H1 (cell line): ENCODE results near the gene MCOLN3. TPM values are rescaled to one million over a fixed set of nuclear protein-coding genes. Genes with fewer than 3 reads are reported as not detected.

Source experiments
- CTCF ChIA-PET: fragments of 300-600 bp; sonication (Branson Sonifier 250); formaldehyde crosslinking; loops from one replicate; lab custom pipeline; 2021; ENCODE audit not compliant: partially characterized antibody; lab: Charles Lee
- POLR2A ChIA-PET: fragments of 300-600 bp; sonication (Branson Sonifier 250); formaldehyde crosslinking; loops from one replicate; lab custom pipeline; 2021; ENCODE audit warnings: inconsistent platforms; ENCODE audit not compliant: partially characterized antibody; lab: Charles Lee
- DNase-seq, 2 experiments: peaks; one replicate each; pipeline versions ENCODE4 v3.0.0 to v3.0.0-alpha.2; 2010 to 2022; ENCODE audit warnings: low spot score in 2 of 2, low read depth in 1 of 2, mixed read lengths in 1 of 2
- FAIRE-seq: peaks from 2 replicates; lab custom pipeline; 2011; peaks lifted over from hg19 to GRCh38; lab: Jason Lieb, UNC
- H2AFZ ChIP-seq: 2 replicates; pipeline ENCODE4 v1.8.1; 2012; ENCODE audit warnings: low read length, inconsistent platforms
- H2AK5ac ChIP-seq: 2 replicates; pipeline ENCODE4 v1.6.1; 2013; ENCODE audit warnings: low read depth, low read length
- H2BK120ac ChIP-seq: replicated peaks from 2 replicates; pipeline ENCODE3; 2013; ENCODE audit warnings: low read depth, low read length, inconsistent platforms
- H2BK12ac ChIP-seq: 2 replicates; pipeline ENCODE4 v1.6.1; 2013; ENCODE audit warnings: low read depth, low read length
- H2BK15ac ChIP-seq: 2 replicates; pipeline ENCODE4 v1.6.1; 2013; ENCODE audit warnings: low read length
- H2BK20ac ChIP-seq: 2 replicates; pipeline ENCODE4 v1.6.1; 2013; ENCODE audit warnings: low read length
- H2BK5ac ChIP-seq: 2 replicates; pipeline ENCODE4 v1.6.1; 2013; ENCODE audit warnings: low read depth, low read length
- H3K14ac ChIP-seq: 2 replicates; pipeline ENCODE4 v1.6.1; 2013; ENCODE audit warnings: inconsistent platforms; ENCODE audit not compliant: insufficient read length
- H3K18ac ChIP-seq: 2 replicates; pipeline ENCODE4 v1.6.1; 2013; ENCODE audit warnings: low read length; ENCODE audit errors: extremely low read depth
- H3K23ac ChIP-seq: 2 replicates; pipeline ENCODE4 v1.6.1; 2013; ENCODE audit warnings: inconsistent platforms; ENCODE audit not compliant: insufficient read length
- H3K23me2 ChIP-seq: 2 replicates; pipeline ENCODE4 v1.6.1; 2013; ENCODE audit warnings: low read depth, low read length
- H3K27ac ChIP-seq: 2 replicates; pipeline ENCODE4 v1.6.1; 2011; ENCODE audit warnings: low read depth, low read length, inconsistent platforms
- H3K27me3 ChIP-seq, 4 experiments: replicated peaks in 1 of 4; 1 replicate in 1 of 4; 2 replicates in 3 of 4; pipeline versions ENCODE4 v1.6.1 to v1.8.1; 2011 to 2013; ENCODE audit warnings: low read length in 3 of 4, mild to moderate bottlenecking in 3 of 4, inconsistent platforms in 2 of 4, mixed read lengths in 2 of 4, moderate library complexity in 1 of 4; ENCODE audit not compliant: control insufficient read depth in 3 of 4, insufficient read depth in 3 of 4; ENCODE audit errors: extremely low read depth in 1 of 4
- H3K36me3 ChIP-seq, 4 experiments: 2 replicates each; pipeline versions ENCODE4 v1.6.1 to v1.8.1; 2011 to 2013; ENCODE audit warnings: mild to moderate bottlenecking in 4 of 4, low read length in 3 of 4, moderate library complexity in 2 of 4, control low read depth in 1 of 4, inconsistent platforms in 1 of 4; ENCODE audit not compliant: insufficient read depth in 4 of 4, control insufficient read depth in 2 of 4
- H3K4ac ChIP-seq: replicated peaks from 2 replicates; pipeline ENCODE3; 2013; ENCODE audit warnings: low read length, low read depth, mixed read lengths, inconsistent platforms; ENCODE audit not compliant: insufficient read length
- H3K4me1 ChIP-seq, 4 experiments: replicated peaks in 1 of 4; 1 replicate in 1 of 4; 2 replicates in 3 of 4; pipeline versions ENCODE4 v1.6.1 to v1.8.1; 2011 to 2013; ENCODE audit warnings: low read length in 3 of 4, inconsistent platforms in 2 of 4, mixed read lengths in 1 of 4; ENCODE audit not compliant: insufficient read depth in 4 of 4, control insufficient read depth in 3 of 4
- H3K4me2 ChIP-seq, 2 experiments: 2 replicates each; pipeline versions ENCODE4 v1.6.1 to v1.8.1; 2011 to 2013; ENCODE audit warnings: low read depth in 2 of 2, low read length in 2 of 2, control low read depth in 1 of 2, inconsistent platforms in 1 of 2, mild to moderate bottlenecking in 1 of 2; ENCODE audit not compliant: insufficient read depth in 1 of 2
- H3K4me3 ChIP-seq, 4 experiments: fragments of 200-600, 300-600 bp in 1 of 4; sonication (generic), shearing (Covaris generic), sonication (Bioruptor Twin) in 1 of 4; 2 replicates each; pipeline versions ENCODE4 v1.5.1 to v1.8.1; 2011 to 2016; ENCODE audit warnings: low read length in 4 of 4, low read depth in 3 of 4, control low read depth in 2 of 4, inconsistent platforms in 2 of 4, mild to moderate bottlenecking in 2 of 4, mixed read lengths in 1 of 4, moderate library complexity in 1 of 4; ENCODE audit not compliant: insufficient read depth in 2 of 4; ENCODE audit errors: extremely low read depth in 1 of 4
- H3K56ac ChIP-seq: replicated peaks from 2 replicates; pipeline ENCODE3; 2013; ENCODE audit warnings: low read depth, mild to moderate bottlenecking, mixed read lengths, low read length, inconsistent platforms; ENCODE audit not compliant: insufficient read length
- H3K79me1 ChIP-seq: 2 replicates; pipeline ENCODE4 v1.6.1; 2013; ENCODE audit warnings: low read depth, low read length, control low read depth
- H3K79me2 ChIP-seq, 2 experiments: 2 replicates each; pipeline versions ENCODE4 v1.6.1 to v1.8.1; 2012 to 2013; ENCODE audit warnings: low read length in 2 of 2, mild to moderate bottlenecking in 2 of 2, inconsistent platforms in 1 of 2; ENCODE audit not compliant: insufficient read depth in 2 of 2, control insufficient read depth in 1 of 2
- H3K9ac ChIP-seq, 4 experiments: replicated peaks in 1 of 4; 1 replicate in 1 of 4; 2 replicates in 3 of 4; pipeline versions ENCODE4 v1.6.1 to v1.8.1; 2011 to 2013; ENCODE audit warnings: low read depth in 3 of 4, low read length in 3 of 4, control low read depth in 2 of 4, mild to moderate bottlenecking in 2 of 4, moderate library complexity in 2 of 4, inconsistent platforms in 1 of 4; ENCODE audit errors: extremely low read depth in 1 of 4
- H3K9me3 ChIP-seq, 2 experiments: 2 replicates each; pipeline versions ENCODE4 v1.6.1 to v1.8.1; 2012 to 2013; ENCODE audit warnings: mild to moderate bottlenecking in 2 of 2, moderate library complexity in 2 of 2, control low read depth in 1 of 2, inconsistent platforms in 1 of 2, low read depth in 1 of 2, low read length in 1 of 2, mixed read lengths in 1 of 2; ENCODE audit not compliant: insufficient read depth in 2 of 2
- H4K20me1 ChIP-seq, 2 experiments: replicated peaks in 1 of 2; 2 replicates each; pipeline versions ENCODE3 to v1.8.1; 2011 to 2013; ENCODE audit warnings: inconsistent platforms in 2 of 2, low read length in 2 of 2, mild to moderate bottlenecking in 1 of 2; ENCODE audit not compliant: insufficient read depth in 2 of 2, control insufficient read depth in 1 of 2
- H4K5ac ChIP-seq: 2 replicates; pipeline ENCODE4 v1.6.1; 2013; ENCODE audit warnings: low read length, low read depth, mixed read lengths, inconsistent platforms; ENCODE audit not compliant: insufficient read length
- H4K8ac ChIP-seq: 2 replicates; pipeline ENCODE4 v1.8.0; 2013; ENCODE audit warnings: mild to moderate bottlenecking, moderate library complexity, low read length, inconsistent platforms; ENCODE audit not compliant: insufficient read depth; ENCODE audit errors: extremely low read depth
- H4K91ac ChIP-seq: replicated peaks from 2 replicates; pipeline ENCODE3; 2013; ENCODE audit warnings: low read length, mixed read lengths, inconsistent platforms; ENCODE audit not compliant: insufficient read length
- BACH1 ChIP-seq: IDR thresholded peaks from 2 replicates; pipeline ENCODE4 v1.6.1; 2012; ENCODE audit warnings: low read length, improper control_type of control experiment
- KDM4A ChIP-seq: IDR thresholded peaks from one replicate; pipeline ENCODE4 v1.7.1; 2012; ENCODE audit warnings: low read depth, mild to moderate bottlenecking, moderate library complexity, low read length, inconsistent platforms; ENCODE audit not compliant: severe bottlenecking
- polyA plus RNA-seq, 7 experiments: library from polyadenylated mRNA; depleted of rRNA in 3 of 7; stranded (reverse) in 5 of 7; unstranded in 2 of 7; fragments of >200 nt in 5 of 7; fragments of 200-250 nt in 2 of 7; gene quantifications; 1 replicate in 5 of 7; 2 replicates in 1 of 7; 4 replicates in 1 of 7; pipeline versions ENCODE4 v1.2.1 to v1.2.3, GENCODE V29; 2011 to 2013; ENCODE audit warnings: missing spikeins in 2 of 7, mixed read lengths in 2 of 7
- total RNA-seq: library from RNA; stranded (reverse); fragmentation: NEBNext Ultra II Directional; extraction: Animal tissue kit (Norgen Biotek cat#: 25700); gene quantifications from 2 replicates; pipeline ENCODE4 v1.2.1, GENCODE V29; 2021

Gene MCOLN3
- total and polyA plus RNA-seq, 2 of the 8 experiments (the other 6 are each of a cell fraction or from before 2014, with no cell fraction given), result 3.8 to 4.9 TPM

GRCh38 chr1:85001742-85002141, 46.6 kb downstream of the MCOLN3 start:
- H3K56ac ChIP-seq, result no peak overlapping the region
- no peaks in the 10 kb centered on the region for H3K9me3 ChIP-seq
- peaks cover 9% of the 10 kb centered on the region; the same call in 1 of the 2 replicates for H3K23me2 ChIP-seq
- no peak for DNase-seq
- TF ChIP-seq KDM4A (no peak), BACH1 (no peak)
- TF ChIP-seq, all 59 proteins: peak for 0
- Histone ChIP-seq H2BK15ac (no peak overlapping the region), H3K79me1 (no peaks in the 10 kb centered on the region), H4K5ac (no peak overlapping the region), H3K18ac (no peak overlapping the region), H2AFZ (no peak overlapping the region), H2BK12ac (no peak overlapping the region), H2BK20ac (no peak overlapping the region), H2AK5ac (no peak overlapping the region), H3K36me3 (no peaks in the 10 kb centered on the region), H3K4ac (no peak overlapping the region), H4K91ac (no peak overlapping the region), H2BK120ac (no peak overlapping the region), H3K4me3 (no peak overlapping the region), H3K27me3 (peaks cover 17 to 29% (median 25%) of the 10 kb centered on the region in 4 experiments), H3K9ac (no peak overlapping the region), H2BK5ac (no peak overlapping the region), H3K14ac (no peak overlapping the region), H3K4me2 (no peak overlapping the region), H3K79me2 (no peaks in the 10 kb centered on the region), H3K4me1 (peaks cover 0 to 2% (median 0%) of the 10 kb centered on the region in 4 experiments; a peak in 2 of 7 replicates), H3K23ac (no peak overlapping the region), H4K20me1 (no peaks in the 10 kb centered on the region), H4K8ac (no peak overlapping the region), H3K27ac (no peak overlapping the region)
- FAIRE-seq, result no peak
- CTCF ChIA-PET, result interaction anchor here (0.7 kb wide), 1 partner anchor 17 kb away, joined by 3 read pairs; no protein-coding TSS in a partner anchor
- POLR2A ChIA-PET, result no interaction called here
